H1 (cell line): ENCODE measurements around the gene KMT2E. TPM values are rescaled to one million over a fixed set of nuclear protein-coding genes. Genes with fewer than 3 reads are reported as not detected.

ENCODE experiments used
- CTCF ChIA-PET: fragments of 300-600 bp; sonication (Branson Sonifier 250); formaldehyde crosslinking; loops from one replicate; lab custom pipeline; 2021; ENCODE audit not compliant: partially characterized antibody; lab: Charles Lee
- POLR2A ChIA-PET: fragments of 300-600 bp; sonication (Branson Sonifier 250); formaldehyde crosslinking; loops from one replicate; lab custom pipeline; 2021; ENCODE audit warnings: inconsistent platforms; ENCODE audit not compliant: partially characterized antibody; lab: Charles Lee
- DNase-seq, 2 experiments: peaks; one replicate each; pipeline versions ENCODE4 v3.0.0 to v3.0.0-alpha.2; 2010 to 2022; ENCODE audit warnings: low spot score in 2 of 2, low read depth in 1 of 2, mixed read lengths in 1 of 2
- FAIRE-seq: peaks from 2 replicates; lab custom pipeline; 2011; peaks lifted over from hg19 to GRCh38; lab: Jason Lieb, UNC
- H2AFZ ChIP-seq: 2 replicates; pipeline ENCODE4 v1.8.1; 2012; ENCODE audit warnings: low read length, inconsistent platforms
- H2AK5ac ChIP-seq: 2 replicates; pipeline ENCODE4 v1.6.1; 2013; ENCODE audit warnings: low read depth, low read length
- H2BK120ac ChIP-seq: replicated peaks from 2 replicates; pipeline ENCODE3; 2013; ENCODE audit warnings: low read depth, low read length, inconsistent platforms
- H2BK12ac ChIP-seq: 2 replicates; pipeline ENCODE4 v1.6.1; 2013; ENCODE audit warnings: low read depth, low read length
- H2BK15ac ChIP-seq: 2 replicates; pipeline ENCODE4 v1.6.1; 2013; ENCODE audit warnings: low read length
- H2BK20ac ChIP-seq: 2 replicates; pipeline ENCODE4 v1.6.1; 2013; ENCODE audit warnings: low read length
- H2BK5ac ChIP-seq: 2 replicates; pipeline ENCODE4 v1.6.1; 2013; ENCODE audit warnings: low read depth, low read length
- H3K14ac ChIP-seq: 2 replicates; pipeline ENCODE4 v1.6.1; 2013; ENCODE audit warnings: inconsistent platforms; ENCODE audit not compliant: insufficient read length
- H3K18ac ChIP-seq: 2 replicates; pipeline ENCODE4 v1.6.1; 2013; ENCODE audit warnings: low read length; ENCODE audit errors: extremely low read depth
- H3K23ac ChIP-seq: 2 replicates; pipeline ENCODE4 v1.6.1; 2013; ENCODE audit warnings: inconsistent platforms; ENCODE audit not compliant: insufficient read length
- H3K23me2 ChIP-seq: 2 replicates; pipeline ENCODE4 v1.6.1; 2013; ENCODE audit warnings: low read depth, low read length
- H3K27ac ChIP-seq: 2 replicates; pipeline ENCODE4 v1.6.1; 2011; ENCODE audit warnings: low read depth, low read length, inconsistent platforms
- H3K27me3 ChIP-seq, 4 experiments: replicated peaks in 1 of 4; 1 replicate in 1 of 4; 2 replicates in 3 of 4; pipeline versions ENCODE4 v1.6.1 to v1.8.1; 2011 to 2013; ENCODE audit warnings: low read length in 3 of 4, mild to moderate bottlenecking in 3 of 4, inconsistent platforms in 2 of 4, mixed read lengths in 2 of 4, moderate library complexity in 1 of 4; ENCODE audit not compliant: control insufficient read depth in 3 of 4, insufficient read depth in 3 of 4; ENCODE audit errors: extremely low read depth in 1 of 4
- H3K36me3 ChIP-seq, 4 experiments: 2 replicates each; pipeline versions ENCODE4 v1.6.1 to v1.8.1; 2011 to 2013; ENCODE audit warnings: mild to moderate bottlenecking in 4 of 4, low read length in 3 of 4, moderate library complexity in 2 of 4, control low read depth in 1 of 4, inconsistent platforms in 1 of 4; ENCODE audit not compliant: insufficient read depth in 4 of 4, control insufficient read depth in 2 of 4
- H3K4ac ChIP-seq: replicated peaks from 2 replicates; pipeline ENCODE3; 2013; ENCODE audit warnings: low read length, low read depth, mixed read lengths, inconsistent platforms; ENCODE audit not compliant: insufficient read length
- H3K4me1 ChIP-seq, 4 experiments: replicated peaks in 1 of 4; 1 replicate in 1 of 4; 2 replicates in 3 of 4; pipeline versions ENCODE4 v1.6.1 to v1.8.1; 2011 to 2013; ENCODE audit warnings: low read length in 3 of 4, inconsistent platforms in 2 of 4, mixed read lengths in 1 of 4; ENCODE audit not compliant: insufficient read depth in 4 of 4, control insufficient read depth in 3 of 4
- H3K4me2 ChIP-seq, 2 experiments: 2 replicates each; pipeline versions ENCODE4 v1.6.1 to v1.8.1; 2011 to 2013; ENCODE audit warnings: low read depth in 2 of 2, low read length in 2 of 2, control low read depth in 1 of 2, inconsistent platforms in 1 of 2, mild to moderate bottlenecking in 1 of 2; ENCODE audit not compliant: insufficient read depth in 1 of 2
- H3K4me3 ChIP-seq, 4 experiments: fragments of 200-600, 300-600 bp in 1 of 4; sonication (generic), shearing (Covaris generic), sonication (Bioruptor Twin) in 1 of 4; 2 replicates each; pipeline versions ENCODE4 v1.5.1 to v1.8.1; 2011 to 2016; ENCODE audit warnings: low read length in 4 of 4, low read depth in 3 of 4, control low read depth in 2 of 4, inconsistent platforms in 2 of 4, mild to moderate bottlenecking in 2 of 4, mixed read lengths in 1 of 4, moderate library complexity in 1 of 4; ENCODE audit not compliant: insufficient read depth in 2 of 4; ENCODE audit errors: extremely low read depth in 1 of 4
- H3K56ac ChIP-seq: replicated peaks from 2 replicates; pipeline ENCODE3; 2013; ENCODE audit warnings: low read depth, mild to moderate bottlenecking, mixed read lengths, low read length, inconsistent platforms; ENCODE audit not compliant: insufficient read length
- H3K79me1 ChIP-seq: 2 replicates; pipeline ENCODE4 v1.6.1; 2013; ENCODE audit warnings: low read depth, low read length, control low read depth
- H3K79me2 ChIP-seq, 2 experiments: 2 replicates each; pipeline versions ENCODE4 v1.6.1 to v1.8.1; 2012 to 2013; ENCODE audit warnings: low read length in 2 of 2, mild to moderate bottlenecking in 2 of 2, inconsistent platforms in 1 of 2; ENCODE audit not compliant: insufficient read depth in 2 of 2, control insufficient read depth in 1 of 2
- H3K9ac ChIP-seq, 4 experiments: replicated peaks in 1 of 4; 1 replicate in 1 of 4; 2 replicates in 3 of 4; pipeline versions ENCODE4 v1.6.1 to v1.8.1; 2011 to 2013; ENCODE audit warnings: low read depth in 3 of 4, low read length in 3 of 4, control low read depth in 2 of 4, mild to moderate bottlenecking in 2 of 4, moderate library complexity in 2 of 4, inconsistent platforms in 1 of 4; ENCODE audit errors: extremely low read depth in 1 of 4
- H3K9me3 ChIP-seq, 2 experiments: 2 replicates each; pipeline versions ENCODE4 v1.6.1 to v1.8.1; 2012 to 2013; ENCODE audit warnings: mild to moderate bottlenecking in 2 of 2, moderate library complexity in 2 of 2, control low read depth in 1 of 2, inconsistent platforms in 1 of 2, low read depth in 1 of 2, low read length in 1 of 2, mixed read lengths in 1 of 2; ENCODE audit not compliant: insufficient read depth in 2 of 2
- H4K20me1 ChIP-seq, 2 experiments: replicated peaks in 1 of 2; 2 replicates each; pipeline versions ENCODE3 to v1.8.1; 2011 to 2013; ENCODE audit warnings: inconsistent platforms in 2 of 2, low read length in 2 of 2, mild to moderate bottlenecking in 1 of 2; ENCODE audit not compliant: insufficient read depth in 2 of 2, control insufficient read depth in 1 of 2
- H4K5ac ChIP-seq: 2 replicates; pipeline ENCODE4 v1.6.1; 2013; ENCODE audit warnings: low read length, low read depth, mixed read lengths, inconsistent platforms; ENCODE audit not compliant: insufficient read length
- H4K8ac ChIP-seq: 2 replicates; pipeline ENCODE4 v1.8.0; 2013; ENCODE audit warnings: mild to moderate bottlenecking, moderate library complexity, low read length, inconsistent platforms; ENCODE audit not compliant: insufficient read depth; ENCODE audit errors: extremely low read depth
- H4K91ac ChIP-seq: replicated peaks from 2 replicates; pipeline ENCODE3; 2013; ENCODE audit warnings: low read length, mixed read lengths, inconsistent platforms; ENCODE audit not compliant: insufficient read length
- ATF2 ChIP-seq: IDR thresholded peaks from 2 replicates; pipeline ENCODE4 v1.6.1; 2012; ENCODE audit warnings: low read length, inconsistent platforms
- BACH1 ChIP-seq: IDR thresholded peaks from 2 replicates; pipeline ENCODE4 v1.6.1; 2012; ENCODE audit warnings: low read length, improper control_type of control experiment
- EZH2 ChIP-seq: fragments of 200-600 bp; sonication (generic); IDR thresholded peaks from 2 replicates; pipeline ENCODE4 v1.7.1; 2012; ENCODE audit warnings: low read depth, mild to moderate bottlenecking, moderate library complexity, low read length, inconsistent platforms; ENCODE audit not compliant: severe bottlenecking
- FOSL1 ChIP-seq: IDR thresholded peaks from 2 replicates; pipeline ENCODE4 v1.6.1; 2011; ENCODE audit warnings: mild to moderate bottlenecking, low read depth, low read length, moderate library complexity; ENCODE audit not compliant: insufficient read depth
- HDAC6 ChIP-seq: IDR thresholded peaks from one replicate; pipeline ENCODE4 v1.7.1; 2012; ENCODE audit warnings: low read depth, mild to moderate bottlenecking, inconsistent platforms, low read length, moderate library complexity
- JUN ChIP-seq: IDR thresholded peaks from 2 replicates; pipeline ENCODE4 v1.6.1; 2011; ENCODE audit warnings: low read depth, mild to moderate bottlenecking, improper control_type of control experiment, low read length
- NANOG ChIP-seq: IDR thresholded peaks from 2 replicates; pipeline ENCODE4 v1.6.1; 2011; ENCODE audit warnings: low read length, low read depth, mild to moderate bottlenecking, inconsistent platforms; ENCODE audit not compliant: insufficient read depth, poor library complexity, severe bottlenecking
- NRF1 ChIP-seq: IDR thresholded peaks from 2 replicates; pipeline ENCODE4 v1.6.1; 2011; ENCODE audit warnings: mild to moderate bottlenecking, low read depth, low read length, improper control_type of control experiment
- RNF2 ChIP-seq: fragments of 200-900, 300-1000 bp; sonication (generic); IDR thresholded peaks from 2 replicates; pipeline ENCODE4 v1.7.1; 2016; ENCODE audit warnings: borderline replicate concordance, low read depth, mild to moderate bottlenecking, antibody characterized with exemption, low read length; ENCODE audit not compliant: poor library complexity, severe bottlenecking; ENCODE audit errors: missing control alignments
- TAF1 ChIP-seq: IDR thresholded peaks from 2 replicates; pipeline ENCODE4 v1.6.1; 2011; ENCODE audit warnings: mild to moderate bottlenecking, low read depth, low read length
- whole genome bisulfite sequencing, 2 experiments: shearing (Covaris generic) in 1 of 2; methylation state at CpG; one replicate each; pipeline versions ENCODE4 v1.1.6 to v1.1.7; 2013 to 2015; ENCODE audit warnings: low lambda C conversion rate in 2 of 2, mixed read lengths in 2 of 2, inconsistent platforms in 1 of 2, low coverage in 1 of 2, missing lambda C conversion rate in 1 of 2; ENCODE audit not compliant: insufficient replicate concordance in 2 of 2, insufficient coverage in 1 of 2, insufficient read length in 1 of 2; ENCODE audit errors: extremely low coverage in 1 of 2, missing lambda C conversion rate in 1 of 2; 5-methylcytosine and 5-hydroxymethylcytosine counted together
- polyA plus RNA-seq, 7 experiments: library from polyadenylated mRNA; depleted of rRNA in 3 of 7; stranded (reverse) in 5 of 7; unstranded in 2 of 7; fragments of >200 nt in 5 of 7; fragments of 200-250 nt in 2 of 7; gene quantifications; 1 replicate in 5 of 7; 2 replicates in 1 of 7; 4 replicates in 1 of 7; pipeline versions ENCODE4 v1.2.1 to v1.2.3, GENCODE V29; 2011 to 2013; ENCODE audit warnings: missing spikeins in 2 of 7, mixed read lengths in 2 of 7
- total RNA-seq: library from RNA; stranded (reverse); fragmentation: NEBNext Ultra II Directional; extraction: Animal tissue kit (Norgen Biotek cat#: 25700); gene quantifications from 2 replicates; pipeline ENCODE4 v1.2.1, GENCODE V29; 2021

Gene KMT2E
- total and polyA plus RNA-seq, 2 of the 8 experiments (the other 6 are each of a cell fraction or from before 2014, with no cell fraction given): 10.9 to 45.0 TPM

GRCh38 chr7:105050493-105050892, 36.5 kb downstream of the KMT2E start:
- Histone ChIP-seq H2AK5ac (no peak overlapping the region), H3K23ac (no peak overlapping the region), H3K56ac (no peak overlapping the region), H3K23me2 (peaks cover 2% of the 10 kb centered on the region; the same call in 1 of the 2 replicates), H3K27me3 (no peaks in the 10 kb centered on the region), H3K27ac (no peak overlapping the region), H4K20me1 (peaks cover 0 to 10% of the 10 kb centered on the region in 2 experiments), H3K4me3 (no peak overlapping the region), H2BK20ac (no peak overlapping the region), H2BK120ac (no peak overlapping the region), H3K9me3 (no peaks in the 10 kb centered on the region), H2BK15ac (no peak overlapping the region), H2BK12ac (no peak overlapping the region), H2AFZ (no peak overlapping the region), H3K36me3 (peaks cover 0 to 37% (median 12%) of the 10 kb centered on the region in 4 experiments; a peak in 6 of 8 replicates), H3K4ac (no peak overlapping the region), H2BK5ac (no peak overlapping the region), H3K79me2 (peaks cover 0 to 41% of the 10 kb centered on the region in 2 experiments; a peak in 3 of 4 replicates), H3K4me2 (no peak overlapping the region), H4K5ac (no peak overlapping the region), H3K79me1 (no peaks in the 10 kb centered on the region; the same call in 1 of the 2 replicates), H3K4me1 (peaks cover 0 to 1% (median 0%) of the 10 kb centered on the region in 4 experiments; a peak in 1 of 7 replicates), H4K8ac (no peak overlapping the region), H3K9ac (no peak overlapping the region), H3K18ac (no peak overlapping the region), H3K14ac (no peak overlapping the region), H4K91ac (no peak overlapping the region)
- DNase-seq (no peak), FAIRE-seq (no peak)
- TF ChIP-seq EZH2: no peak
- TF ChIP-seq NRF1: no peak
- no peak for TF ChIP-seq NANOG
- no peak for TF ChIP-seq TAF1
- no peak for TF ChIP-seq JUN
- no peak for TF ChIP-seq ATF2
- TF ChIP-seq RNF2: no peak
- TF ChIP-seq HDAC6: no peak
- no peak for TF ChIP-seq FOSL1
- no peak for TF ChIP-seq BACH1
- CTCF ChIA-PET: no interaction called here
- 100% methylated on average over 1 of the region's 1 CpG; no CpG with 5 or more reads in 1 of the 2 experiments for WGBS, 2 experiments
- POLR2A ChIA-PET: no interaction called here
